ENCODE results near the gene OR14A2.
"Not testable (repeated sequence)": the region's sequence is repeated elsewhere in the genome, so short reads cannot be mapped to it uniquely, and the experiment has no call there.

The OR14A2 gene

DNA sequence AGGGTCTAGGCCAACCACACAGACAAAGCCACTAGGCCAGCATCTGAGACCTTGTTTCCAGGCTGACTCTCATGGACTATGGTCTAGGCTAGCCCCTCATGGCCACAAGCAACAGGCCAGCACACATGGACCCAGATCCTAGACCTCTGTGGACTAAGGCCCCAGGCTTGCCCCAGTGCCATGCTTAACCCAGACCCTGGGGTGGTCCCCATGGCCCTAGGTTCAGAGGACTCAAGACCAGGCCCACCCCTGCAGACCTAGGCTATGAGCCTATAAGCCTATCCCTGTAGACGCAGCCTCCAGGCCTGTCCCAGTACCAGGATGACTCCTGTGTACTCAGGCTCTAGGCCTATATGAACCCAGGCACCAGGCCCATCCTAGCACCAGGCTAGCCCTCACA lies 1.9 kb upstream of the OR14A2 start:
- Histone ChIP-seq H3K36me3 (ENCODE audit: insufficient read depth) (no peaks in the 10 kb centered on the region), H2AFZ (ENCODE audit: low read depth) (no peak overlapping the region), H3K27me3 (ENCODE audit: insufficient read depth, low read depth) (no peaks in the 10 kb centered on the region), H3K9ac (no peak overlapping the region), H3K4me3 (IDR thresholded peaks at IDR 0.05; ENCODE audit: insufficient read depth, low read depth, low read length) (no peak overlapping the region), H3K4me2 (no peak overlapping the region), H4K20me1 (ENCODE audit: insufficient read depth) (no peaks in the 10 kb centered on the region), H3K4me1 (ENCODE audit: low read depth, poor library complexity, severe bottlenecking) (no peaks in the 10 kb centered on the region), H3K27ac (no peak overlapping the region), H3K79me2 (ENCODE audit: insufficient read depth, low read depth) (no peaks in the 10 kb centered on the region)
- TF ChIP-seq, protein P1, sequence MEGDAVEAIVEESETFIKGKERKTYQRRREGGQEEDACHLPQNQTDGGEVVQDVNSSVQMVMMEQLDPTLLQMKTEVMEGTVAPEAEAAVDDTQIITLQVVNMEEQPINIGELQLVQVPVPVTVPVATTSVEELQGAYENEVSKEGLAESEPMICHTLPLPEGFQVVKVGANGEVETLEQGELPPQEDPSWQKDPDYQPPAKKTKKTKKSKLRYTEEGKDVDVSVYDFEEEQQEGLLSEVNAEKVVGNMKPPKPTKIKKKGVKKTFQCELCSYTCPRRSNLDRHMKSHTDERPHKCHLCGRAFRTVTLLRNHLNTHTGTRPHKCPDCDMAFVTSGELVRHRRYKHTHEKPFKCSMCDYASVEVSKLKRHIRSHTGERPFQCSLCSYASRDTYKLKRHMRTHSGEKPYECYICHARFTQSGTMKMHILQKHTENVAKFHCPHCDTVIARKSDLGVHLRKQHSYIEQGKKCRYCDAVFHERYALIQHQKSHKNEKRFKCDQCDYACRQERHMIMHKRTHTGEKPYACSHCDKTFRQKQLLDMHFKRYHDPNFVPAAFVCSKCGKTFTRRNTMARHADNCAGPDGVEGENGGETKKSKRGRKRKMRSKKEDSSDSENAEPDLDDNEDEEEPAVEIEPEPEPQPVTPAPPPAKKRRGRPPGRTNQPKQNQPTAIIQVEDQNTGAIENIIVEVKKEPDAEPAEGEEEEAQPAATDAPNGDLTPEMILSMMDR (conservative IDR thresholded peaks at IDR 0.05; ENCODE audit: low read depth, low read length), result no peak

DNA sequence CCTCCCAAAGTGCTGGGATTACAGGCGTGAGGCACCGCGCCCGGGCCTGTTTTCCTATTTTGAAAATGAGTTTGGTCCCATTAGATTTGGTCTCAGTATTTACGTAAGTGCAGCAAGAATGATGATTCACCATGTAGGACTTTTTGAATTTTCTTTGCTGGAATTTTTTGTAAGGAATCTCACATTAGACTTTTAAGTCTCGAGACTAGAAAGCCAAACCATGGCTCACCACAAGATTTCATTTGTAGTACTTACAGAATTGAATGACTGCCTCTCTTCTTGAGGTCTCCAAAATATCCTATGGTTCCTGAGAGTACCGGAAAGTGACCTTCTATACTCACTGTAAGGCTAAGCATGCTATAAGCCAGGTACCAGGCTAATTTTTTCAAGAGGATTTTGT lies 325 bp downstream of the OR14A2 start:
- TF ChIP-seq, protein P1 (conservative IDR thresholded peaks at IDR 0.05; ENCODE audit: low read depth, low read length), result no peak
- Histone ChIP-seq H3K27ac (no peak overlapping the region), H3K79me2 (ENCODE audit: insufficient read depth, low read depth) (no peaks in the 10 kb centered on the region), H3K4me3 (IDR thresholded peaks at IDR 0.05; ENCODE audit: insufficient read depth, low read depth, low read length) (no peak overlapping the region), H3K36me3 (ENCODE audit: insufficient read depth) (no peaks in the 10 kb centered on the region), H3K9ac (no peak overlapping the region), H3K27me3 (ENCODE audit: insufficient read depth, low read depth) (no peaks in the 10 kb centered on the region), H4K20me1 (ENCODE audit: insufficient read depth) (no peaks in the 10 kb centered on the region), H2AFZ (ENCODE audit: low read depth) (no peak overlapping the region), H3K4me1 (ENCODE audit: low read depth, poor library complexity, severe bottlenecking) (no peaks in the 10 kb centered on the region), H3K4me2 (no peak overlapping the region)

DNA sequence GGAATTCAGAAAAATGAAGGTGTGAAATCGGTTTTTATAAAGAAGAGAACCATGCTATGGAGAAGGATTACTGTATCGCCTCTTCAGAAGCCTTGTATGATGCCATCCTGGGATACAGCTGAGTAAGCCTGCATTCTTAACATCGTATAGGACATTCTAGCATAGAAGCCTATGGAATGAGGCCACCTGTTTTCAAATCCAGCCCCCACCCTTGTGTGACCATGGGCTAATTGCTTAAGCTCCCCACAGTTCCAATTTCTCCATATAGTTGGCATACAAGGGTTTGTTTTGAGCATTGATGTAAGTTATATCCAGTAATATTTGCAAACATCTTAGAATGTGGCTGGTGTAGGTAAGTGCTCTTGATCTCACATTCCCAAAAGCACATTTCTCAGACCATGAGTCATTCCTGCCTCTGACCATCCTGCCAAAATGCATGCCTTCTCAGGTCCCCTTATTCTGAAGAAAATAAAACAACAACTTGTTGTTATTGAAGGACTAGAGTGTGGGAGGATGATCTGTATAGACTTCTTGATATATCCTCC lies 1.5 kb downstream of the OR14A2 start:
- H3K79me2 ChIP-seq (ENCODE audit: insufficient read depth, low read depth), result no peaks in the 10 kb centered on the region
- H4K20me1 ChIP-seq (ENCODE audit: insufficient read depth), result no peaks in the 10 kb centered on the region
- no peak overlapping the region for H3K9ac ChIP-seq
- TF ChIP-seq, protein P1 (conservative IDR thresholded peaks at IDR 0.05; ENCODE audit: low read depth, low read length), result no peak
- H3K4me1 ChIP-seq (ENCODE audit: low read depth, poor library complexity, severe bottlenecking), result no peaks in the 10 kb centered on the region
- no peak overlapping the region for H3K4me3 ChIP-seq (IDR thresholded peaks at IDR 0.05; ENCODE audit: insufficient read depth, low read depth, low read length)
- H3K27ac ChIP-seq, result no peak overlapping the region
- H3K27me3 ChIP-seq (ENCODE audit: insufficient read depth, low read depth), result no peaks in the 10 kb centered on the region
- no peak overlapping the region for H3K4me2 ChIP-seq
- H3K36me3 ChIP-seq (ENCODE audit: insufficient read depth), result no peaks in the 10 kb centered on the region
- no peak overlapping the region for H2AFZ ChIP-seq (ENCODE audit: low read depth)

DNA sequence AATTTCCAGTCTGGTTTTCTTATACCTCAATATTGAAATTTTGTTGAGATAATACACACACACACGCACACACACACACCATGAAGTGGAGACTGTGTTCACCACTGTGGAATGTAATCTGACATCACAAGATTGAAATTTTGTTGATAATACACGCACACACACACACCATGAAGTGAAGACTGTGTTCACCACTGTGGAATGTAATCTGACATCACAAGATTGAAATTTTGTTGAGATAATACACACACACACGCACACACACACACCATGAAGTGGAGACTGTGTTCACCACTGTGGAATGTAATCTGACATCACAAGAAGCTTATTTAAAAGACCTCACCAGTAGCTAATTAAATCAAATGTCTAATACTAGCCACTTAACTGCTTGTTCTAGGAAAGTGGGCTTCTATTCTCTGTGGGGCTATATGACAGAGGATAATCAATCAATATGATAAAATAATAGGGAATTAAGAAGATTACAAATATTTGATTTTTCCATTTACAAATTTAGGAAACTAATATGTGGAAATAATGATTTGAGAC lies 5.7 kb downstream of the OR14A2 start:
- H3K4me2 ChIP-seq, result not testable (repeated sequence)

DNA sequence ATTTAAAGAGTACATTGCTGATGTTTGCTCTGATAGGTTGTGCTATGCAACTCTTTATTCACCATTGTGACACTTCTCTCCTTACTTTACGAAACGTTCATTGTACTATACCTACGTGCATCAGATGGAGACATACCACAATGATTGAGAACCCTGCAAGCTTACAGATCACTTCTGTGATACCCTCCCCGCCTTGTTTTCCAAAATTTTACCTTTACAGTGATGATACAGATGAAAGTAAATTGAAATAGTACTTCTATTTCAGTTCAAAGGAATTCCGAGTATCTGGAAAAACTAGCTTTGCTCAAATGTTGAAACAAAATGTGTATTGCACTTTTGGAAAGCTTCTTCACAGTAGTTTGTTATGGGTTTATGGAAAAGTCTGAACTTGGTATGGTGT lies 6.2 kb downstream of the OR14A2 start:
- H3K79me2 ChIP-seq (ENCODE audit: insufficient read depth, low read depth), result no peaks in the 10 kb centered on the region
- TF ChIP-seq, protein P1 (conservative IDR thresholded peaks at IDR 0.05; ENCODE audit: low read depth, low read length), result no peak
- H3K4me2 ChIP-seq, result no peak overlapping the region
- H3K4me1 ChIP-seq (ENCODE audit: low read depth, poor library complexity, severe bottlenecking), result no peaks in the 10 kb centered on the region
- no peak overlapping the region for H2AFZ ChIP-seq (ENCODE audit: low read depth)
- no peak overlapping the region for H3K9ac ChIP-seq
- no peaks in the 10 kb centered on the region for H3K27me3 ChIP-seq (ENCODE audit: insufficient read depth, low read depth)
- no peaks in the 10 kb centered on the region for H3K36me3 ChIP-seq (ENCODE audit: insufficient read depth)
- H3K4me3 ChIP-seq (IDR thresholded peaks at IDR 0.05; ENCODE audit: insufficient read depth, low read depth, low read length), result no peak overlapping the region
- H3K27ac ChIP-seq, result no peak overlapping the region
- no peaks in the 10 kb centered on the region for H4K20me1 ChIP-seq (ENCODE audit: insufficient read depth)

More for the DNA sequence above, 5.7 kb downstream of the OR14A2 start:
- not testable (repeated sequence) for H2AFZ ChIP-seq (ENCODE audit: low read depth); H3K9ac ChIP-seq; H3K36me3 ChIP-seq (ENCODE audit: insufficient read depth); H3K27ac ChIP-seq; H3K4me3 ChIP-seq (IDR thresholded peaks at IDR 0.05; ENCODE audit: insufficient read depth, low read depth, low read length); H3K27me3 ChIP-seq (ENCODE audit: insufficient read depth, low read depth); H3K4me1 ChIP-seq (ENCODE audit: low read depth, poor library complexity, severe bottlenecking); H4K20me1 ChIP-seq (ENCODE audit: insufficient read depth); H3K79me2 ChIP-seq (ENCODE audit: insufficient read depth, low read depth)
